CD14-positive monocyte (primary cell): ENCODE data around the gene TARM1. TPM values are rescaled to one million over a fixed set of nuclear protein-coding genes. Genes with fewer than 3 reads are reported as not detected.

Experiments used
- DNase-seq, 3 donors: peaks; one replicate each; pipeline ENCODE4 v3.0.0-alpha.2; 2011 to 2022
- H2AFZ ChIP-seq: 2 replicates; pipeline ENCODE4 v1.6.0; 2012; ENCODE audit warnings: mild to moderate bottlenecking, low read depth, low read length, inconsistent platforms; ENCODE audit not compliant: insufficient read depth, poor library complexity, severe bottlenecking
- H3K27ac ChIP-seq, 2 donors: 1 replicate in 1 of 2; 2 replicates in 1 of 2; pipeline ENCODE4 v1.5.1; 2012 to 2013; ENCODE audit warnings: low read length in 2 of 2, control low read depth in 1 of 2, inconsistent platforms in 1 of 2, low read depth in 1 of 2, mild to moderate bottlenecking in 1 of 2
- H3K27me3 ChIP-seq, 2 donors: one replicate each; pipeline versions ENCODE4 v1.6.0 to v1.6.1; 2011 to 2013; ENCODE audit warnings: low read length in 2 of 2; ENCODE audit not compliant: control insufficient read depth in 2 of 2, insufficient read depth in 2 of 2
- H3K36me3 ChIP-seq, 2 donors: replicated peaks in 1 of 2; 1 replicate in 1 of 2; 2 replicates in 1 of 2; pipeline versions ENCODE4 v1.5.1 to v1.6.1; 2012 to 2013; ENCODE audit warnings: low read length in 2 of 2, control low read depth in 1 of 2, inconsistent platforms in 1 of 2, mild to moderate bottlenecking in 1 of 2; ENCODE audit not compliant: insufficient read depth in 2 of 2, control insufficient read depth in 1 of 2
- H3K4me1 ChIP-seq, 2 donors: 1 replicate in 1 of 2; 2 replicates in 1 of 2; pipeline versions ENCODE4 v1.5.1 to v1.6.1; 2012 to 2013; ENCODE audit warnings: low read length in 2 of 2, control low read depth in 1 of 2, inconsistent platforms in 1 of 2, mild to moderate bottlenecking in 1 of 2, moderate library complexity in 1 of 2; ENCODE audit not compliant: insufficient read depth in 2 of 2, control insufficient read depth in 1 of 2
- H3K4me2 ChIP-seq: replicated peaks from 2 replicates; pipeline ENCODE3; 2012; ENCODE audit warnings: low read length, moderate library complexity, mild to moderate bottlenecking; ENCODE audit not compliant: poor library complexity, severe bottlenecking; ENCODE audit errors: extremely low read depth
- H3K4me3 ChIP-seq, 3 experiments: fragments of 200-600 bp in 1 of 3; sonication (generic) in 1 of 3; replicated peaks in 1 of 3; 1 replicate in 2 of 3; 2 replicates in 1 of 3; pipeline ENCODE4 v1.5.1; 2011 to 2013; ENCODE audit warnings: low read length in 3 of 3, mild to moderate bottlenecking in 3 of 3, control low read depth in 2 of 3, low read depth in 2 of 3, inconsistent platforms in 1 of 3, moderate library complexity in 1 of 3
- H3K79me2 ChIP-seq: 2 replicates; pipeline ENCODE4 v1.6.0; 2012; ENCODE audit warnings: mild to moderate bottlenecking, control low read depth, inconsistent platforms, low read length, moderate library complexity; ENCODE audit not compliant: insufficient read depth
- H3K9ac ChIP-seq: 2 replicates; pipeline ENCODE4 v1.6.0; 2017; ENCODE audit warnings: low read length, mild to moderate bottlenecking; ENCODE audit not compliant: insufficient read depth, poor library complexity, severe bottlenecking
- H3K9me3 ChIP-seq, 2 donors: replicated peaks in 1 of 2; 1 replicate in 1 of 2; 2 replicates in 1 of 2; pipeline versions ENCODE4 v1.5.1 to v1.6.1; 2012 to 2013; ENCODE audit warnings: low read length in 2 of 2, control low read depth in 1 of 2; ENCODE audit not compliant: control insufficient read depth in 1 of 2, insufficient read depth in 1 of 2
- H4K20me1 ChIP-seq: 2 replicates; pipeline ENCODE4 v1.6.0; 2012; ENCODE audit warnings: mild to moderate bottlenecking, low read length, control low read depth, moderate library complexity; ENCODE audit not compliant: insufficient read depth
- H3K27ac Mint-ChIP-seq, 7 donors: one replicate each; pipeline ENCODE4 v1.8.0; 2020; ENCODE audit warnings: mild to moderate bottlenecking in 7 of 7, mixed read lengths in 7 of 7, moderate library complexity in 6 of 7, inconsistent platforms in 2 of 7
- H3K27me3 Mint-ChIP-seq, 3 donors: one replicate each; pipeline ENCODE4 v1.8.0; 2021 to 2022; ENCODE audit warnings: low read depth in 3 of 3, mild to moderate bottlenecking in 3 of 3, mixed read lengths in 3 of 3, moderate library complexity in 3 of 3, inconsistent platforms in 1 of 3
- H3K36me3 Mint-ChIP-seq, 2 donors: one replicate each; pipeline ENCODE4 v1.8.0; 2020; ENCODE audit warnings: mixed read lengths in 2 of 2, inconsistent platforms in 1 of 2, mild to moderate bottlenecking in 1 of 2
- H3K4me1 Mint-ChIP-seq: one replicate; pipeline ENCODE4 v1.8.0; 2020; ENCODE audit warnings: mild to moderate bottlenecking, mixed read lengths
- H3K4me3 Mint-ChIP-seq, 2 donors: one replicate each; pipeline ENCODE4 v1.8.0; 2020; ENCODE audit warnings: mild to moderate bottlenecking in 2 of 2, mixed read lengths in 2 of 2, moderate library complexity in 1 of 2
- H3K9me3 Mint-ChIP-seq, 7 donors: one replicate each; pipeline ENCODE4 v1.8.0; 2020 to 2022; ENCODE audit warnings: mixed read lengths in 7 of 7, mild to moderate bottlenecking in 6 of 7, moderate library complexity in 6 of 7, inconsistent platforms in 2 of 7
- whole genome bisulfite sequencing: methylation state at CpG from one replicate; pipeline ENCODE4 v1.1.5; 2013; ENCODE audit warnings: missing lambda C conversion rate; ENCODE audit not compliant: insufficient coverage; 5-methylcytosine and 5-hydroxymethylcytosine counted together
- intact Hi-C, 2 donors: fragments of 100-400 bp; cut with micrococcal nuclease; formaldehyde crosslinking; loops; one replicate each; pipeline versions ENCODE4 v1.15.0 to v1.15.1; 2023
- polyA plus RNA-seq, 3 donors: library from polyadenylated mRNA; depleted of rRNA in 1 of 3; unstranded in 2 of 3; stranded (reverse) in 1 of 3; fragments of 300-500 nt in 2 of 3; fragments of >200 nt in 1 of 3; fragmentation: Illumina TruSeq in 2 of 3; gene quantifications; 1 replicate in 2 of 3; 2 replicates in 1 of 3; pipeline ENCODE4 v1.2.3, GENCODE V29; 2012 to 2021
- TF ChIP-seq, protein P1 (sequence below): fragments of 200-600 bp; IDR thresholded peaks from one replicate; pipeline ENCODE4 v1.8.0; 2022; ENCODE audit warnings: antibody characterized with exemption, mild to moderate bottlenecking

The TARM1 gene
- polyA plus RNA-seq, 3 donors, result 0.89 to 1.2 TPM; not detected in 1

DNA sequence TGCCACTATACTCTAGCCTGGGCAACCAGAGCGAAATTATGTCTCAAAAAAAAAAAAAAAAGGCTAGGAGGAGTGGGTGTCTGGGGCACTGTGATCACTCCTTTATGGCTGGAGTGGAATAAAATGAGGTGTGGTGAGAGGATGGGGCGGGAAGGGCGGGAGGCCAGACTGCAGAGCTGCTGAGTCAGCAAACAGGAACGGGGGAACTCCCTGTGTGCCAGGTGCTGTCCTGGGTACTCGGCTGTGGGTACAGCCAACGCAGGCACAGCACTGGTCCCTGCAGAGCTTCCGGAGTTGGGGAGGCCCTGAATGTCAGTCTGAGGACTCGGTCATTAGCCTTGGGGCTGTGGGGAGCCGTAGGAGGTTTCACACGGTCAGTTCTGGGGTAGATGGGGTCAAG, 40.1 kb upstream of the TARM1 start:
- peaks cover 74 to 81% of the 10 kb centered on the region in 2 donors for H3K36me3 Mint-ChIP-seq
- Histone ChIP-seq H3K79me2 (peaks cover 13% of the 10 kb centered on the region), H4K20me1 (no peaks in the 10 kb centered on the region), H3K36me3 (peaks cover 64 to 79% of the 10 kb centered on the region in 2 donors), H3K9ac (no peak overlapping the region), H3K27me3 (no peaks in the 10 kb centered on the region), H2AFZ (no peak overlapping the region), H3K4me2 (no peak overlapping the region), H3K4me1 (peaks cover 2 to 4% of the 10 kb centered on the region in 2 donors), H3K4me3 (no peak overlapping the region), H3K9me3 (no peaks in the 10 kb centered on the region), H3K27ac (no peak overlapping the region)
- peak overlapping the region in 1 of 7 donors; percentile 24 for H3K27ac Mint-ChIP-seq
- H3K9me3 Mint-ChIP-seq, result no peaks in the 10 kb centered on the region
- intact Hi-C loops, result no loop called here
- DNase-seq, result no peak
- TF ChIP-seq, protein P1, sequence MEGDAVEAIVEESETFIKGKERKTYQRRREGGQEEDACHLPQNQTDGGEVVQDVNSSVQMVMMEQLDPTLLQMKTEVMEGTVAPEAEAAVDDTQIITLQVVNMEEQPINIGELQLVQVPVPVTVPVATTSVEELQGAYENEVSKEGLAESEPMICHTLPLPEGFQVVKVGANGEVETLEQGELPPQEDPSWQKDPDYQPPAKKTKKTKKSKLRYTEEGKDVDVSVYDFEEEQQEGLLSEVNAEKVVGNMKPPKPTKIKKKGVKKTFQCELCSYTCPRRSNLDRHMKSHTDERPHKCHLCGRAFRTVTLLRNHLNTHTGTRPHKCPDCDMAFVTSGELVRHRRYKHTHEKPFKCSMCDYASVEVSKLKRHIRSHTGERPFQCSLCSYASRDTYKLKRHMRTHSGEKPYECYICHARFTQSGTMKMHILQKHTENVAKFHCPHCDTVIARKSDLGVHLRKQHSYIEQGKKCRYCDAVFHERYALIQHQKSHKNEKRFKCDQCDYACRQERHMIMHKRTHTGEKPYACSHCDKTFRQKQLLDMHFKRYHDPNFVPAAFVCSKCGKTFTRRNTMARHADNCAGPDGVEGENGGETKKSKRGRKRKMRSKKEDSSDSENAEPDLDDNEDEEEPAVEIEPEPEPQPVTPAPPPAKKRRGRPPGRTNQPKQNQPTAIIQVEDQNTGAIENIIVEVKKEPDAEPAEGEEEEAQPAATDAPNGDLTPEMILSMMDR, result no peak
- peaks cover 6% of the 10 kb centered on the region for H3K4me1 Mint-ChIP-seq
- 94% methylated on average over 7 of the region's 10 CpGs for WGBS
- peaks cover 0 to 3% (median 0%) of the 10 kb centered on the region in 3 donors for H3K27me3 Mint-ChIP-seq
- no peak overlapping the region for H3K4me3 Mint-ChIP-seq

DNA sequence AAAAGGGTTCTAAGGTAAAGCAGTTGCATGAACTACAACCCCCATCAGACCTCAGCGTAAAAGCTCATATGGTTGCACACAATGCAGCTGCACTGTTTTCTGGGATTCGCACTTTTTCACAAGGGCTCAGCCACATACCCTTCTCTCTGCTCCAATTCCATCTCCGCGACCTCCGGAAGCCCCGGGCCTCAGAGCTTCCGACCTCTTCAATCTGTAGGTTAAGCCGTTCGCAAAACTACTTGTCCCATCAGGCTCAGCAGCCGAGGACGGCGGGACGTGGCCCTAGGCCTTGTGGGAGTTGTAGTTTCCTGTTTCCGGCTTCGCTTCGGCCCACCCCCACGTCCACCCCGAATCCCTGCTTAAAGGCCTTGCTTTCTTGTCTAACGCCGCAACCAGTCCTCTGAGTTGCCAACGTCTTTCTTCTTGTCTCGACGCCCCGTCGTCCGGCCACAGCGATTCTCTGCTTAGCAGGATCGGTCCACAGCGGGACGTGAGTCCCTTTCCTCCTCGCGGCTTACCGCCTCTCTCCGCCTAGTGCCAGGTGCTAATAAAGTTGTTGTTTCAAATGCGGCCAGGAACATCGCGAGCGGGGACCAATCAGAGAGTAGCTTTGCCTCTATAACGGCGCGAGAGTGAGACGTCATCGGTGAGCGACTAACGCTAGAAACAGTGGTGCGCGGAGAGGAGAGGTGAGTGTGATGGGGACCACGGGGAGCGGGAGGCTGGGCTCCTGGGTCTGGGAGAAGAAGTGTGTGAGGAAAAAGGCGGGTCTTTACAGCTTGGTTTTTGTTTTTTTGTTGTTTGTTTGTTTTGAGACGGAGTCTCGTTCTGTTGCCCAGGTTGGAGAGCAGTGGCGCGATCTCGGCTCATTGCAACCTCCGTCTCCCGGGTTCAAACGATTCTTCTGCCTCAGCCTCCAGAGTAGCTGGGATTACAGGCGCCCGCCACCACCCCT, 34.2 kb upstream of the TARM1 start, which contains the start of the genes PRPF31 and TFPT:
Gene PRPF31 (plus strand): TSS at position 646 of the 955 bp plus-strand sequence. CDS start 2,525 bp downstream, outside the sequence.
Gene TFPT (minus strand): TSS at position 549 of the 955 bp plus-strand sequence. CDS start 388 bp downstream, at position 161.
- peaks cover 0 to 3% (median 0%) of the 10 kb centered on the region in 3 donors for H3K27me3 Mint-ChIP-seq
- Histone ChIP-seq H3K27ac (peak within 1 kb of the TSS; percentile 70 to 84), H4K20me1 (peaks cover 28% of the 10 kb centered on the region), H3K9me3 (no peaks in the 10 kb centered on the region), H3K4me3 (peak within 1 kb of the TSS; percentile 52 to 94 (median 83)), H2AFZ (peak within 1 kb of the TSS; percentile 94), H3K9ac (peak within 1 kb of the TSS; percentile 71), H3K36me3 (peaks cover 22 to 40% of the 10 kb centered on the region in 2 donors), H3K27me3 (no peaks in the 10 kb centered on the region), H3K4me2 (peak within 1 kb of the TSS; percentile 87), H3K79me2 (peaks cover 44% of the 10 kb centered on the region), H3K4me1 (peaks cover 19 to 27% of the 10 kb centered on the region in 2 donors)
- TF ChIP-seq, protein P1, result no peak
- no peaks in the 10 kb centered on the region for H3K9me3 Mint-ChIP-seq
- intact Hi-C loops, result loop anchor here (1.0 to 2.0 kb wide), 2 partner anchors 12 to 13 kb away; partner anchors contain the start of gene NDUFA3 (in 1 of the 2)
- under 1% methylated on average over 48 of the region's 60 CpGs for WGBS
- peaks cover 29% of the 10 kb centered on the region for H3K4me1 Mint-ChIP-seq
- peak within 1 kb of the TSS; percentile 90 to 98 for H3K4me3 Mint-ChIP-seq
- DNase-seq, result peak; percentile 97 to 98 (median 98)
- peak within 1 kb of the TSS; percentile 94 to 98 (median 98) for H3K27ac Mint-ChIP-seq
- H3K36me3 Mint-ChIP-seq, result peaks cover 33 to 54% of the 10 kb centered on the region in 2 donors
